Retinal pigment epithelial cell (primary cell): ENCODE results near the gene GAL3ST1.

Experiments used
- DNase-seq: peaks from one replicate; pipeline ENCODE4 v3.0.0-alpha.2; 2010; ENCODE audit warnings: low read depth
- H3K4me3 ChIP-seq: 2 replicates; pipeline ENCODE4 v1.5.1; 2011; ENCODE audit warnings: mild to moderate bottlenecking, low read length, control low read depth, moderate library complexity
- TF ChIP-seq, protein P1 (sequence below): conservative IDR thresholded peaks from 2 replicates; pipeline ENCODE4 v1.5.1; 2011; ENCODE audit warnings: low read depth, low read length, control low read depth, inconsistent platforms

The GAL3ST1 gene

DNA sequence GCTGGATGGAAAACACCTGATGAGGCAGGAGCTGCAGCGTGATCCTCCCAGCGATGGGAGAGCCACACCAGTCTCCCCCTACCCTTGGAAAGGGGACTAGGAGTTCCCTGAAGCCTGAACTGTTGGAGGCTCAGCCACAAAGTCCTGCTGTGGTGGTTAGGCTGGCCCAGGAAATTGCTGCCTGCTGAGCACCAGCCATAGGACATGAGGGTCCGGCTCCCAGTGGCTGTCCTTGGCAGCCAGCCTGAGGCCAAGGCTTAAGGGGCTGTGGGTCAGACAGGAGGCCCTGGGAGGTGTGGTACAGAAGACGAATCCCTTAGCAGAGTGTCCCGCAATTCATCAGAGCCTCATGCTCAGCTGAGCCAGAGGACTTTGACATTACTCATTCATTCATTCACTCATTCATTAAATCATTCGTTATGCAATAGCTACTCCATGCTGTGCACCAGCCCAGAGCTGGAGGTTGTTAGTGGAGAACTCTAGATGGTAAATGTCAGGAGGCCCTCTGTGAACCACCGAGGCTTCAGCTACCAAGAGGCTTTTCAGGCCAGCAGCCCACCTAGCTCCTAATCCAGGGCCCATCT lies 54.5 kb downstream of the GAL3ST1 start:
- no peak overlapping the region for H3K4me3 ChIP-seq
- TF ChIP-seq, protein P1, sequence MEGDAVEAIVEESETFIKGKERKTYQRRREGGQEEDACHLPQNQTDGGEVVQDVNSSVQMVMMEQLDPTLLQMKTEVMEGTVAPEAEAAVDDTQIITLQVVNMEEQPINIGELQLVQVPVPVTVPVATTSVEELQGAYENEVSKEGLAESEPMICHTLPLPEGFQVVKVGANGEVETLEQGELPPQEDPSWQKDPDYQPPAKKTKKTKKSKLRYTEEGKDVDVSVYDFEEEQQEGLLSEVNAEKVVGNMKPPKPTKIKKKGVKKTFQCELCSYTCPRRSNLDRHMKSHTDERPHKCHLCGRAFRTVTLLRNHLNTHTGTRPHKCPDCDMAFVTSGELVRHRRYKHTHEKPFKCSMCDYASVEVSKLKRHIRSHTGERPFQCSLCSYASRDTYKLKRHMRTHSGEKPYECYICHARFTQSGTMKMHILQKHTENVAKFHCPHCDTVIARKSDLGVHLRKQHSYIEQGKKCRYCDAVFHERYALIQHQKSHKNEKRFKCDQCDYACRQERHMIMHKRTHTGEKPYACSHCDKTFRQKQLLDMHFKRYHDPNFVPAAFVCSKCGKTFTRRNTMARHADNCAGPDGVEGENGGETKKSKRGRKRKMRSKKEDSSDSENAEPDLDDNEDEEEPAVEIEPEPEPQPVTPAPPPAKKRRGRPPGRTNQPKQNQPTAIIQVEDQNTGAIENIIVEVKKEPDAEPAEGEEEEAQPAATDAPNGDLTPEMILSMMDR: no peak
- no peak for DNase-seq

DNA sequence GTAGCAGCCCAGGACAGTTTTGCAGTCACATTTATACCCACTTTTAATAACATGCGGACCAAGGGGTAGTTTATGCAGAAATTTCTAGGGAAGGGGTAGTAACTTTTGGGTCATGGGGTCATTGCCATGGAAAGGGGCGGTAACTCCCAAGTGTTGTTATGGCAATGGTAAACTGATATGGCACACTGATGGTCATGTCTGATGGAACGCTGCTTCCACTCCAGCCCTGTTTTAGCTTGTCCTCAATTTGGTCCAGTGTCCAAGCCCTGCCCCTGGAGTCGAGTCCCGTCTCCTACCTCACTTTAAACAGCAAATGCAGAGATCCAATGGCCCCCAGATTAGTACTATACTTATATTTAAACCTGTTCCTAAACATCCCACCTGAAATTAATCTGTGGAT lies 57.7 kb downstream of the GAL3ST1 start:
- H3K4me3 ChIP-seq: no peak overlapping the region
- TF ChIP-seq, protein P1: no peak
- DNase-seq: no peak

DNA sequence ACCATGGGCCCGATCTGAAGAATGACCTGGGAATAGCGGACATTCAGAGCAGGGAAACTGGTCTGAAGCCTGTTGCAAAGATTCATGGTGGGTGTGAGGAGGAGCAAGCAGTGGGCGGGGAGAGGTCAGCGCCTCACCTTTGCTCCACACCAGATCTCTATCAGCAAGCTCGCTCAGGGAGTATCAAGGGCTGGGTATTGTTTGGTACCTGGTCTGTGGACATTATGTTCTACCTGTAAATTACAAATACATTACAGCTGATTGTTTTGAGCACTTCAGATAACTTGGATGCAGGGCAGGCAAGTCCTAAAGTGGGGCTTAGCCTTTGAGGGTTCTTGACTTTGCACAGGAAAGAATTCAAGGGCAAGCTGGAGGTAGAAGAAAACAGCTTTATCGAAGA lies 58.2 kb downstream of the GAL3ST1 start:
- no peak overlapping the region for H3K4me3 ChIP-seq
- TF ChIP-seq, protein P1: no peak
- no peak for DNase-seq

DNA sequence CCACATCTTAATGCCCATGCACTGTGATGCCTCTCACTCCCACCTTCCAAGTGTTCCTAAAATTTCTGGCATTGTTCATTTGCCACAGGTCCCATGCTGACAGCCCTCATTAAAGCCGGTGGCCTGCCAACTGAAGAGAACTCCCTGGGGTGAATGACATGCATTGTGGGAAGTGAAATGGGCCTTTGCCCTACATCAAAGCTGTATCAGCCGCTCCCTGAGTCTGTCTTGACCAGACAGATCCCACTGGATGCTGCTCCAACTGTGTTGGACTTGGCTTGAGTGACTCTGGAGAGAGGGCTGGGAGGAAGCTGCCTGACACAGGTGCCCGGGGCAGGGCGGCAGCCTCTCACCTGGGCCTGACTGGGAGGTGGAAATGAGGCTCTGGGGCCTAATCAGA lies 60.2 kb downstream of the GAL3ST1 start:
- no peak overlapping the region for H3K4me3 ChIP-seq
- no peak for DNase-seq
- TF ChIP-seq, protein P1: no peak

DNA sequence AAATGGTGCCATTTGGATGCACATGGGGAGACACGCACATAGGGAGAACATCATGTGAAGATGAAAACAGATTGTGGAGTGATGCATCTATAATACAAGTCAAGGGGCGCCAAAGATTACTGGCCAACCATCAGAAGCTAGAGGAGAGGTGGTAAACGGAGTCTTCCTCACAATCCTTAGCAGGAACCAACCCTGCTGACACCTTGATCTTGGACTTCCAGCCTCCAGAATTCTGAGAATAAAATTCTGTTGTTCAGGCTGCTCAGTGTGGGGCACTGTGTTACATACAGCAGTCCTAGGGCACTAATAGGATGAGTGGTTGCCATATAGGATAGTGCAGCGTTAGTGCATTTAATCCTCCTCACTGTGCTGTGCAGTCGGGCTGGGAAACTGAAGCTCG lies 61.0 kb downstream of the GAL3ST1 start:
- DNase-seq: no peak
- no peak overlapping the region for H3K4me3 ChIP-seq
- TF ChIP-seq, protein P1: no peak

DNA sequence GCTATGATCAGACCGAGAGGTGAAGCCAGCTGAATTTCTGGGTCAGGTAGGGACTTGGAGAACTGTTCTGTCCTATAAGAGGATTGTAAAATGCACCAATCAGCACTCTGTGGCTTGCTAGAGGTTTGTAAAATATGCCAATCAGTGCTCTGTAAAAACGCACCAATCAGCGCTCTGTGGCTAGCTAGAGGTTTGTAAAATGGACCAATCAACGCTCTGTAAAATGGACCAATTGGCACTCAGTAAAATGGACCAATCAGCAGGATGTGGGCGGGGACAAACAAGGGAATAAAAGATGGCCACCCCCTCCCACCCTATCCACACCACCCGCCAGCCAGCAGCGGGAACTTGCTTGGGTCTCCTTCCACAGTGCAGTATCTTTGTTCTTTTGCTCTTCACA lies 62.6 kb downstream of the GAL3ST1 start:
- H3K4me3 ChIP-seq: no peak overlapping the region
- no peak for DNase-seq
- TF ChIP-seq, protein P1: no peak

DNA sequence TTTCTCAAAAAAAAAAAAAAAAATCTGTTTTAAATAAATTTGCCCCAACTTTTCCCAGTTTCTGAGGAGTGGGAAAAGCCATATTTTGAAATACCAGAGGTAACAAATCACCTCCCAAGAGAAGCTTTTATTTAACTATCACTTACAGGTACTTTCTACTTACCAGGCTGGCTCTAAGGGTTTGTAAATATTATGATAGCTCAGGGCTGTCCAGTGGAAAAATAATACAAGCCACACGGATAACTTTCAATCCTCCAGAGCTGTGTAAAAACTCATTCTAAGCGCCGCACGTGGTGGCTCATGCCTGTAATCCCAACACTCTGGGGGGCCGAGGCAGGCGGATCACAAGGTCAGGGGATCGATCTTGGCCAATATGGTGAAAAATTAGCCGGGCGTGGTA lies 63.4 kb downstream of the GAL3ST1 start:
- H3K4me3 ChIP-seq: no peak overlapping the region
- TF ChIP-seq, protein P1: no peak
- DNase-seq: no peak
